Parathyroid adenoma (tissue), 2 donors: ENCODE results near the gene CLDND1.

Experiments used
- H2AFZ ChIP-seq: fragments of 300-600 bp; sonication (generic); one replicate; pipeline ENCODE4 v1.7.0; 2017; ENCODE audit warnings: antibody characterized with exemption, mild to moderate bottlenecking
- H3K27ac ChIP-seq: fragments of 300-600 bp; sonication (generic); one replicate; pipeline ENCODE4 v1.7.0; 2017
- H3K27me3 ChIP-seq: fragments of 300-600 bp; sonication (generic); one replicate; pipeline ENCODE4 v1.7.0; 2017; ENCODE audit warnings: low read length; ENCODE audit not compliant: control insufficient read depth, insufficient read depth
- H3K36me3 ChIP-seq: fragments of 300-600 bp; sonication (generic); one replicate; pipeline ENCODE4 v1.7.0; 2017; ENCODE audit warnings: low read length; ENCODE audit not compliant: control insufficient read depth, insufficient read depth
- H3K4me1 ChIP-seq: fragments of 300-600 bp; sonication (generic); one replicate; pipeline ENCODE4 v1.7.0; 2017; ENCODE audit warnings: control low read depth
- H3K4me2 ChIP-seq: fragments of 300-600 bp; sonication (generic); one replicate; pipeline ENCODE4 v1.7.0; 2017; ENCODE audit warnings: low read length
- H3K4me3 ChIP-seq: fragments of 300-600 bp; sonication (generic); one replicate; pipeline ENCODE4 v1.7.0; 2017; ENCODE audit warnings: low read depth, low read length
- H3K79me2 ChIP-seq: fragments of 300-600 bp; sonication (generic); one replicate; pipeline ENCODE4 v1.7.0; 2017; ENCODE audit warnings: control low read depth
- H3K9ac ChIP-seq: fragments of 300-600 bp; sonication (generic); one replicate; pipeline ENCODE4 v1.7.0; 2017; ENCODE audit warnings: mild to moderate bottlenecking
- H3K9me3 ChIP-seq: fragments of 300-600 bp; sonication (generic); one replicate; pipeline ENCODE4 v1.7.0; 2017; ENCODE audit warnings: low read length; ENCODE audit not compliant: control insufficient read depth
- TF ChIP-seq, protein P1 (sequence below): fragments of 300-600 bp; sonication (generic); IDR thresholded peaks from one replicate; pipeline ENCODE4 v1.7.0; 2017; ENCODE audit warnings: antibody characterized with exemption, mild to moderate bottlenecking
- donor health status: primary hyperparathyroidism.

CLDND1 gene

DNA sequence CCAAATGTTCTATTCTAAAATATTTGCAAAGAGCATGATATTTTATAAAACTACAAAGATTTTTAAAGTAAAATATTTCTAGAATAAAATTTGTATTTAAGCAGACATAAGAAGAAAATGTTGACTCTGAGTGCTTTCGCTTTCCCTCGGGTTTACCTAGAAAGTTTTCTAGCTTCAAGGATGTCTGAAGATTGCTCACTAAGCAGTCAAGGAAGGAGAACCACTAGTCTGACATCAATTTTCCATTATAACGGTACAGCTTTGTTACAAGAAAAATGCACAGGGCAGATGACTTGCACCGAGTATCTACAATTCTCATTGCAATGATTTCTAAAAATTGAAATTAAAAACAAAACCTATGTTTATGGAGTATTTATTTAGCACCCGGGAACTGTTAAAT is 23.2 kb upstream of the CLDND1 start:
- TF ChIP-seq, protein P1, sequence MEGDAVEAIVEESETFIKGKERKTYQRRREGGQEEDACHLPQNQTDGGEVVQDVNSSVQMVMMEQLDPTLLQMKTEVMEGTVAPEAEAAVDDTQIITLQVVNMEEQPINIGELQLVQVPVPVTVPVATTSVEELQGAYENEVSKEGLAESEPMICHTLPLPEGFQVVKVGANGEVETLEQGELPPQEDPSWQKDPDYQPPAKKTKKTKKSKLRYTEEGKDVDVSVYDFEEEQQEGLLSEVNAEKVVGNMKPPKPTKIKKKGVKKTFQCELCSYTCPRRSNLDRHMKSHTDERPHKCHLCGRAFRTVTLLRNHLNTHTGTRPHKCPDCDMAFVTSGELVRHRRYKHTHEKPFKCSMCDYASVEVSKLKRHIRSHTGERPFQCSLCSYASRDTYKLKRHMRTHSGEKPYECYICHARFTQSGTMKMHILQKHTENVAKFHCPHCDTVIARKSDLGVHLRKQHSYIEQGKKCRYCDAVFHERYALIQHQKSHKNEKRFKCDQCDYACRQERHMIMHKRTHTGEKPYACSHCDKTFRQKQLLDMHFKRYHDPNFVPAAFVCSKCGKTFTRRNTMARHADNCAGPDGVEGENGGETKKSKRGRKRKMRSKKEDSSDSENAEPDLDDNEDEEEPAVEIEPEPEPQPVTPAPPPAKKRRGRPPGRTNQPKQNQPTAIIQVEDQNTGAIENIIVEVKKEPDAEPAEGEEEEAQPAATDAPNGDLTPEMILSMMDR = no peak
- no peaks in the 10 kb centered on the region for H3K9me3 ChIP-seq
- no peaks in the 10 kb centered on the region for H3K27me3 ChIP-seq
- no peaks in the 10 kb centered on the region for H3K4me1 ChIP-seq
- H3K27ac ChIP-seq = no peak overlapping the region
- H2AFZ ChIP-seq = no peak overlapping the region
- H3K4me2 ChIP-seq = no peak overlapping the region
- H3K4me3 ChIP-seq = no peak overlapping the region
- H3K36me3 ChIP-seq = no peaks in the 10 kb centered on the region
- H3K9ac ChIP-seq = no peak overlapping the region
- H3K79me2 ChIP-seq = no peaks in the 10 kb centered on the region

DNA sequence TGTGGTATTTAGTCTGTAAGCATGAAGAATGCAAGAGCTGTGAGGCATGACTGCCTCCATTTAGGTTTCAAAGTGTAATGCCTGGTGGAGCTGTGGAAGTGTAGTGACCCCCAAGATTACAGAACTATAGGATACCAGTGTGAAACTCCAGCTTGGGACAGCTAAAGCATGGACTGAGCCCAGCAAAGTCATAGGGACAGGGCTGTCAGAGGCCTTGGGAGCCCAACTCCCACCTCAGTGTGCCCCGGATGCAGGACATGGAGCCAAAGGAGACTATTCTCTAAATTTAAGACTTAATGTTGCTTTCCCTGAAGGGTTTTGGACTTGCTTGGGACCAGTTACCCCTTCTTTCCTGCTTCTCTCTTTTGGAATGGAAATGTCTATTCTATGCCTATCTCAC is 19.9 kb upstream of the CLDND1 start:
- no peak overlapping the region for H3K27ac ChIP-seq
- H3K4me2 ChIP-seq = no peak overlapping the region
- no peak overlapping the region for H3K4me3 ChIP-seq
- H2AFZ ChIP-seq = no peak overlapping the region
- no peaks in the 10 kb centered on the region for H3K79me2 ChIP-seq
- H3K9me3 ChIP-seq = no peaks in the 10 kb centered on the region
- no peaks in the 10 kb centered on the region for H3K36me3 ChIP-seq
- H3K4me1 ChIP-seq = no peaks in the 10 kb centered on the region
- TF ChIP-seq, protein P1 = no peak
- H3K9ac ChIP-seq = no peak overlapping the region
- H3K27me3 ChIP-seq = no peaks in the 10 kb centered on the region

DNA sequence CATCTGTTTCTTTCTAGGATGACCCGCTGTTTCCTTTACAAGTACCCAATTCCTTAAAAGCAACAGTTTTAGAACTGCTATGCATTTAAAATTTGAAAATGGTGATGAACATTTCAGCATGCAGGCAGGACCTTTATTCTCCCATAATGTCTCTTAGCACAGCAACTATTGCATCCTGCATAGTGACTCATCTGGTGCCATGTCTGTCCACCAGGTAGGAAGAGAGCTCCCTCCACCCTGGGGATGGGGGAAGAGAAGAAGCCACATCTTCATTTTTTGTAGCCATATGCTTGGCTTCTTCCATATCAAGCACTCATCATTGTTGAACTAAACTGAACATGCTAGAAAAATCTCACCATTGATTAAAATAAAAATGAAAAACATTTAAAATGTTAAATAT is 19.0 kb upstream of the CLDND1 start:
- Histone ChIP-seq H3K4me2 (no peak overlapping the region), H3K36me3 (no peaks in the 10 kb centered on the region), H3K4me3 (no peak overlapping the region), H3K79me2 (no peaks in the 10 kb centered on the region), H3K9me3 (no peaks in the 10 kb centered on the region), H3K27me3 (no peaks in the 10 kb centered on the region), H2AFZ (no peak overlapping the region), H3K4me1 (no peaks in the 10 kb centered on the region), H3K27ac (no peak overlapping the region), H3K9ac (no peak overlapping the region)
- TF ChIP-seq, protein P1 = no peak

DNA sequence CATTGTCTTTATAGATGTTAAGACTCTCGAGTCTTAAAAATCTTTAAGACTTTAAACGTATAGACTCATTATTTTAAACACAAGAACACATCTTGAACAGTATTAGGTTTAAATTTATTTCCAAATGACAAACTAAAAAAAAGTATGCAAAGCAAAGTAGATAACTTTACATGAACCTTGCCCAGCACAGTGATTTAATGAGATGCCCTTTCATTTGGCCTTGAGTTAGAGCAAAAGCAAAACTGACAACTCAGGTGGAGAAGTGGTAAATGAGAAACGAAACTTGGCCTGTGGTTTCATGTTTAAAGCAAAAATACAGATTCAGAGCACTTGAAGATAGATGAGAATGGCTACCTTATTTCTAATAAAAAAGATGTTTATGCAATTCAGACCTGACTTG is 17.6 kb upstream of the CLDND1 start:
- Histone ChIP-seq H3K4me2 (no peak overlapping the region), H3K4me3 (no peak overlapping the region), H3K79me2 (no peaks in the 10 kb centered on the region), H3K36me3 (no peaks in the 10 kb centered on the region), H3K4me1 (no peaks in the 10 kb centered on the region), H3K9me3 (no peaks in the 10 kb centered on the region), H3K9ac (no peak overlapping the region), H3K27ac (no peak overlapping the region), H3K27me3 (no peaks in the 10 kb centered on the region), H2AFZ (no peak overlapping the region)
- TF ChIP-seq, protein P1 = no peak

DNA sequence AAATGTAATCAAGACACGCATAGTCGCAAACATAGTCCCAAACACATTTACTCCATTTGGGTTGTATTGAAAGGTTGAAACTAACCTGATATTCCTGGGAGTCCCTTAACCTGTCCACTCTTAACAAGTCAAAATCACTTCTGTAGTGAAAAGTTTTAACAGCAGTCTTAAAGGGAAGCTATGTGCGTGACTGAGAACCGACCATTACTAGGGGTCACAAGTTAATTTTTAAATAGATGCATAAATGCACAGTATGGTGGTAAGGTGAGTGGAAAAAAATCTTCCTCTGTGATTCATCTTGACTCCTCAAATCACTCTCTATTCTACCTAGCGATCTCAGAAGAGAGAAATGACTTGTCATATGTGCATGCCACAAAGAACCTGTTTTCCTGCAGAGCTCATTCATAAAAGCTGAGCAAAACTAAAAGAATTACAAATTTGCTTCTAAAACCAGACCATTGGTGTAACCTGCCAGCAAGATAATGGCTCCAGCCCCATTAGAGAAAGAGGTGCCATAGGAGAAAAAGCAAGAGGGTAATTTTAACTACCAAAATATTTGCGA is 13.8 kb upstream of the CLDND1 start:
- Histone ChIP-seq H3K79me2 (no peaks in the 10 kb centered on the region), H2AFZ (no peak overlapping the region), H3K9me3 (no peaks in the 10 kb centered on the region), H3K9ac (no peak overlapping the region), H3K27ac (no peak overlapping the region), H3K4me2 (no peak overlapping the region), H3K27me3 (no peaks in the 10 kb centered on the region), H3K36me3 (no peaks in the 10 kb centered on the region), H3K4me1 (no peaks in the 10 kb centered on the region), H3K4me3 (no peak overlapping the region)
- TF ChIP-seq, protein P1 = no peak
